Measurements from ENCODE around the gene CYSRT1. TPM values are rescaled to one million over a fixed set of nuclear protein-coding genes. Genes with fewer than 3 reads are reported as not detected.
"Not testable (repeated sequence)": the region's sequence is repeated elsewhere in the genome, so short reads cannot be mapped to it uniquely, and the experiment has no call there.

Gene CYSRT1
- total RNA-seq, 4 donors from 2014 or later, result 0.94 to 2.3 (median 1.3) TPM; not detected in 1

DNA sequence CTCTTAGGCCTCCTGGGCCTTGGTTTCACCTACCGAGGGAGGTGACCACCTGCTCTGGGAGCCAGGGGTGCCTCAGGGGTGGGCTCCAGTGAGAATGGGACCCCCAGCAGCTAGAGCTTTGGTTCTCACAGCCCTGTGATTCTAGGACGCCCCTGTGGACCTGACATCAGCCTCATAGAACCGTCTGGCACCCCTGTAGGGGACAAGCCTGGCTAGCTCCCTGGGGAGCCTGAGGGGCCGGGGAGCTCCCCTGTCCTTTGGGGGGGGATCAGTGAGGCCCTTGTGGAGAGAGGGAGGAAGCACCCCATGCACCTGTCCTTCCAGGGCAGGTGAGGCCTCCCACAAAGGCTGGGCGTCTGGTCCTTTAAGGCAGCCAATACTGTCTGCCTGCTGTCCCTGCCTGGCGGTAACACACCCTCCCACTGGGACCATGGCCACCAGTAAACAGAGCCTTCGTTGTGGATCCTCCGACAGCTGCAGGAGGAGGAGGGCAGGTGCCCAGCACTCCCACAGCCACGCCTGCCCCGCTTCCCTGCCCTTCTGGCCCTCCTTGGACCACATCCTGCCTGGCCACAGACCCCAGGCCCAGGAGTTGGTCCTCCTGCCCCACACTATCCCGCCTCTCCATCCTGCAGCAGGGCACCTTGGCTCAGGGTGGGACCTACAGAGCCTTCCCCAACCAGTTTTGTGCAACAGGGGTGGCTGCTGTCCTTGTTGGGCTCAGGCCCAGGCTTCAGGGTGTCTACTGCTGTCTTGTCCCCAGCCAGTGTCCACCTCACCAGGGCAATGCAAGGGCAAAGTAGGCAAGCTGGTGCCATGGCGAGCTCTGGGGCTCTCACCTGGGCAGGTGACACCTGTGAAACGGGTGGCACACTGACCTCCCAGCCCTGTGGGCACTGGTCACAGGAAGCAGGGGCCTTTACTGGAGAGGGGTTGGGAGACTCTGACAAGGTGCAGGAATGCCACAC lies 13.1 kb downstream of the CYSRT1 start:
- 65 to 87% methylated on average over 8 to 9 of the region's 13 CpGs for WGBS, 2 donors
- Histone ChIP-seq H3K9me3 (no peaks in the 10 kb centered on the region), H3K36me3 (peaks cover 9 to 13% of the 10 kb centered on the region in 2 donors), H3K27ac (no peak overlapping the region), H3K27me3 (no peaks in the 10 kb centered on the region), H3K4me1 (peaks cover 22 to 55% of the 10 kb centered on the region in 2 donors), H3K4me3 (replicated peaks in 1 of 3) (no peak overlapping the region)
- intact Hi-C loops (cut with DNase I), result no loop called here
- TF ChIP-seq CTCF (IDR thresholded peaks at IDR 0.05), result no peak
- TF ChIP-seq POLR2A (IDR thresholded peaks at IDR 0.05), result no peak
- no peak for DNase-seq

DNA sequence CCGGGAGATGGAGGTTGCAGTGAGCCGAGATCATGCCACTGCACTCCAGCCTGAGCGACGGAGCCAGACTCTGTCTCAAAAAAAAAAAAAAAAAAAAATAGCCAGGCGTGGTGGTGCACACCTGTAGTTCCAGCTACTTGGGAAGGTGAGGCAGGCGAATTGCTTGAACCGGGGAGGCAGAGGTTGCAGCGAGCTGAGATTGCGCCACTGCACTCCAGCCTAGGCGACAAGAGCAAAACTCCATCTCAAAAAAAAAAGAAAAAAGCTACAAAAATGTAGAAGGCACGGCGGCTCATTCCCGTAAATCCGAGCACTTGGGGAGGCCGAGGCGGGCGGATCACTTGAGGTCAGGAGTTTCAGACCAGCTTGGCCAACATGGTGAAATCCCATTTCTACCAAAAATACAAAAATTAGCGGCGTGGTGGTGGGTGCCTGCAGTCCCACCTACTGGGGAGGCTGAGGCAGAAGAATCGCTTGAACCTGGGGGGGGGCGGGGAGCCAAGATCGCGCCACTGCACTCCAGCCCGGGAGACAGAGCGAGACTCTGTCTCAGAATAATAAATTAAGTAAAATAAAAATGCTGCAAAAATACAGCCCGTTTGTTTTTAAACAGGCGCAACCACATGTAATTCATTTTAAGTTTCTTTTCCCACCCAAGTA lies 14.7 kb downstream of the CYSRT1 start:
- Histone ChIP-seq H3K4me3 (replicated peaks in 1 of 3) (peak overlapping the region; percentile 32 to 66 (median 48)), H3K4me1 (peaks cover 22 to 55% of the 10 kb centered on the region in 2 donors), H3K27ac (peak overlapping the region; percentile 91 to 97 (median 94)), H3K36me3 (peaks cover 16 to 18% of the 10 kb centered on the region in 2 donors)
- H3K9me3 ChIP-seq; DNase-seq; H3K27me3 ChIP-seq; intact Hi-C loops (cut with DNase I): not testable (repeated sequence)
- 51 to 53% methylated on average over 27 of the region's 27 CpGs for WGBS, 2 donors

DNA sequence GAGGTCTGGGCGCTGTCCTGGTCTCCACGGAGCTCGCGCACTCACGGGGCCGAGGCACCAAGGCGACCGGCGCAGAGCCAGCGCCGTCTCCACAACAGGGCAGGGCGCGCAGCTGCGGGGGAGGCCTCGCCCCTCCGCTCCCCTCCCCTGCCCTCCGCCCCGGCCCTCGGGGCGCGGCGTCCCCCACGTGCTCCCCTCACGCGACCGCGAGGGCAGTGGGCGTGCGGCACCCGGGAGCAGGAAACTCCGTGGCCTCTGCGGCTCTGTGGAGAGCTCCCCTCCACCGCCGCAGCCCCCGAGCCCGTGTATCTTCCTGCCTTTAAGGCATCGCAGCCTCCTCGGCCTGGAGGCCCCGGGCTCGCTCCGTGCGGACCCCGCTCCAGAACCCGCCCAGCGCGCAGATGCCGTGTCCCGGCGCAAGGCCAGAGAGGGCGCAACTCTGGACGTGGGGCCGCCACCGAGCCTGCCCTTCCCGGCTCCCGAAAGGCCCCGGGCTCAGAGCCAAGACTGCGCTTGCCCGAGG lies 15.4 kb downstream of the CYSRT1 start:
- intact Hi-C loops (cut with DNase I), result no loop called here
- Histone ChIP-seq H3K4me1 (peaks cover 22 to 55% of the 10 kb centered on the region in 2 donors), H3K36me3 (peaks cover 16 to 18% of the 10 kb centered on the region in 2 donors), H3K27ac (peak overlapping the region; percentile 91 to 97 (median 94)), H3K27me3 (no peaks in the 10 kb centered on the region), H3K9me3 (no peaks in the 10 kb centered on the region), H3K4me3 (replicated peaks in 1 of 3) (peak overlapping the region; percentile 38 to 66 (median 48))
- no peak for TF ChIP-seq CTCF (IDR thresholded peaks at IDR 0.05)
- no peak for TF ChIP-seq POLR2A (IDR thresholded peaks at IDR 0.05)
- 0% methylated on average over 1 to 7 of the region's 58 CpGs for WGBS, 2 donors
- DNase-seq, result peak; percentile 87 to 88

DNA sequence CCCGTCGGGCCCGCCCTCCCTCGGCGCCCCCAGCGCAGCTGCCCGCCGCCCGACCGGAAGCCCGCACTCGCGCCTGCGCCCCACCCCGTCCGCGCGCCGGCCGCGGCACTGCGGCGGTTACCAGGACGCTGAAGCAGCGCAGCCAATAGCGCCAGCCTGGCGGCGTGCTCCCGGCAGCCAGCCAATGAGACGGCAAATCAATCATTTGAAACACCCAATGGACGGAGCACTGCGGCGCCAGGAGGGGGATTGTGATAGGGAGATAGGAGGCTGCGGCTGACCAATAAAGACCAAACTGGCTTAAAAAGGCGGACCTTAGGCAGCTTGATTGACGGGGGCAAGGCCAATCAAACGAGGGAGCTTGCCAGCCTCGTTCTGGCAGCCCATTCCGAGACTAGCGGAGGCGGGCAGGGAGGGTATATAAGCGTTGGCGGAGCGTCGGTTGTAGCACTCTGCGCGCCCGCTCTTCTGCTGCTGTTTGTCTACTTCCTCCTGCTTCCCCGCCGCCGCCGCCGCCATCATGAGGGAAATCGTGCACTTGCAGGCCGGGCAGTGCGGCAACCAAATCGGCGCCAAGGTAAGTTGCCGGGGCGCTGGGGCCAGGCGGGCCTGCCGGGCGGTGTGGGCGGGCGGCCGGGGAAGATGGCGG lies 16.0 kb downstream of the CYSRT1 start, which contains the start of gene TUBB4B:
TSS of gene TUBB4B (plus strand) at position 447 of the 649 bp plus-strand sequence. CDS start at position 521, 74 bp downstream.
- TF ChIP-seq CTCF (IDR thresholded peaks at IDR 0.05) (peak in 1 of 6 experiments; percentile 15), POLR2A (IDR thresholded peaks at IDR 0.05) (peak; percentile 99 to 100)
- peaks cover 16 to 18% of the 10 kb centered on the region in 2 donors for H3K36me3 ChIP-seq
- peaks cover 22 to 52% of the 10 kb centered on the region in 2 donors for H3K4me1 ChIP-seq
- intact Hi-C loops (cut with DNase I), result no loop called here
- 0 to 1% methylated on average over 23 to 44 of the region's 67 CpGs for WGBS, 2 donors
- H3K9me3 ChIP-seq, result no peaks in the 10 kb centered on the region
- H3K27ac ChIP-seq, result peak within 1 kb of the TSS; percentile 91 to 97 (median 94)
- no peaks in the 10 kb centered on the region for H3K27me3 ChIP-seq
- H3K4me3 ChIP-seq (replicated peaks in 1 of 3), result peak within 1 kb of the TSS; percentile 71 to 83 (median 72)
- DNase-seq, result peak; percentile 99 to 100
